GM23338 (cell line): ENCODE results near the gene OLFM1.

Experiments
- CTCF ChIP-seq, 2 experiments: fragments of 200-600 bp in 1 of 2; sonication (generic) in 1 of 2; conservative IDR thresholded peaks; 2 replicates each; pipeline versions ENCODE4 v1.5.1 to v1.6.1; 2016 to 2017; ENCODE audit warnings: antibody characterized with exemption in 2 of 2, low read depth in 2 of 2, mild to moderate bottlenecking in 2 of 2, moderate library complexity in 1 of 2
- ZNF114 ChIP-seq: fragments of 250-450 bp; sonication (Bioruptor Pico); IDR thresholded peaks from 2 replicates; pipeline ENCODE4 v1.5.0; 2020; ENCODE audit warnings: mild to moderate bottlenecking, moderate library complexity

GRCh38 chr9:135139366-135139959, 52.0 kb downstream of the OLFM1 start:
- TF ChIP-seq CTCF (conservative IDR thresholded peaks at IDR 0.05; ENCODE audit: low read depth in 2 of 2) (no peak), ZNF114 (CRISPR knock-in tag) (no peak)
